ENCODE data around the gene MYT1. TPM values are rescaled to one million over a fixed set of nuclear protein-coding genes. Genes with fewer than 3 reads are reported as not detected.

MYT1 gene
- polyA plus RNA-seq, 1 experiment: not detected

DNA sequence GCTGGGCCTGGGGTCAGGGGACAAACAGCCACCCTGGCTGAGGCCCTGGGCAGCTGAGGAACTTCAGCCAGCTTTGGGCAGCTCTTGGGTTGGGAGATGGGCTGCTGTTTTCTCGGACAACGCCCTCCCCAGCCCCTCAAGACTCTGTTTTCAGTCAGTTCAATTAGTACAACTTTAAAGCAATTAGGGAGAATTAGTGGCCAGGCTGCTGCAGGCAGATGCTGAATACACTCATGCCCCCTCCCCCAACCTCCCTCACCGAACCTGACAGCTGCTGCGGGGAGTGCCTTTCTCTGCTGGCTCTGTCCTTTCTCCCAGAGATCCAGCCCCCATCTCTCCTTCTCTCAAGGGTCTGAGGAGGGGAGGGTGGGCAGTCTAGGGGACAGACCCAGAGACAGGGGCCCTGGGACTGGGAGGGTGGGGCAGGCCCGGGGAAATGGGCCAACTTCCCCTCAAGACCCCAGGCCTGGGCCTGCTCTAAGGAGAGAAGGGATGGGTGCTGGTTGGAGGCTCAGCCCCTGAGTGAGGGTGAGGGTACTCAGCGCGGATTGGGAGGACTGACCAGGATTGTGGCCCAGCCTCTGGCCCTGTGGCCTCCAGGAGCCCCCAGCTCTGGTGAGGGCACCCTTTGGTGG is 17.8 kb upstream of the MYT1 start:
- TF ChIP-seq, protein P1, sequence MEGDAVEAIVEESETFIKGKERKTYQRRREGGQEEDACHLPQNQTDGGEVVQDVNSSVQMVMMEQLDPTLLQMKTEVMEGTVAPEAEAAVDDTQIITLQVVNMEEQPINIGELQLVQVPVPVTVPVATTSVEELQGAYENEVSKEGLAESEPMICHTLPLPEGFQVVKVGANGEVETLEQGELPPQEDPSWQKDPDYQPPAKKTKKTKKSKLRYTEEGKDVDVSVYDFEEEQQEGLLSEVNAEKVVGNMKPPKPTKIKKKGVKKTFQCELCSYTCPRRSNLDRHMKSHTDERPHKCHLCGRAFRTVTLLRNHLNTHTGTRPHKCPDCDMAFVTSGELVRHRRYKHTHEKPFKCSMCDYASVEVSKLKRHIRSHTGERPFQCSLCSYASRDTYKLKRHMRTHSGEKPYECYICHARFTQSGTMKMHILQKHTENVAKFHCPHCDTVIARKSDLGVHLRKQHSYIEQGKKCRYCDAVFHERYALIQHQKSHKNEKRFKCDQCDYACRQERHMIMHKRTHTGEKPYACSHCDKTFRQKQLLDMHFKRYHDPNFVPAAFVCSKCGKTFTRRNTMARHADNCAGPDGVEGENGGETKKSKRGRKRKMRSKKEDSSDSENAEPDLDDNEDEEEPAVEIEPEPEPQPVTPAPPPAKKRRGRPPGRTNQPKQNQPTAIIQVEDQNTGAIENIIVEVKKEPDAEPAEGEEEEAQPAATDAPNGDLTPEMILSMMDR (IDR thresholded peaks at IDR 0.05; ENCODE audit: insufficient read depth, low read depth, low read length): no peak
- H3K36me3 ChIP-seq (ENCODE audit: control insufficient read depth, insufficient read depth, low read length): no peaks in the 10 kb centered on the region
- ChIA-PET POLR2A (no interaction called here), CTCF (interaction anchor here (1.4 kb wide), 1 partner anchor 25 kb away, joined by 3 read pairs; no protein-coding TSS in a partner anchor)
- peaks cover 3% of the 10 kb centered on the region for H3K27me3 ChIP-seq (ENCODE audit: control insufficient read depth, insufficient read depth, low read length)
- no peak overlapping the region for H3K4me3 ChIP-seq (ENCODE audit: low read depth, low read length)
- DNase-seq (ENCODE audit: low read depth): no peak

DNA sequence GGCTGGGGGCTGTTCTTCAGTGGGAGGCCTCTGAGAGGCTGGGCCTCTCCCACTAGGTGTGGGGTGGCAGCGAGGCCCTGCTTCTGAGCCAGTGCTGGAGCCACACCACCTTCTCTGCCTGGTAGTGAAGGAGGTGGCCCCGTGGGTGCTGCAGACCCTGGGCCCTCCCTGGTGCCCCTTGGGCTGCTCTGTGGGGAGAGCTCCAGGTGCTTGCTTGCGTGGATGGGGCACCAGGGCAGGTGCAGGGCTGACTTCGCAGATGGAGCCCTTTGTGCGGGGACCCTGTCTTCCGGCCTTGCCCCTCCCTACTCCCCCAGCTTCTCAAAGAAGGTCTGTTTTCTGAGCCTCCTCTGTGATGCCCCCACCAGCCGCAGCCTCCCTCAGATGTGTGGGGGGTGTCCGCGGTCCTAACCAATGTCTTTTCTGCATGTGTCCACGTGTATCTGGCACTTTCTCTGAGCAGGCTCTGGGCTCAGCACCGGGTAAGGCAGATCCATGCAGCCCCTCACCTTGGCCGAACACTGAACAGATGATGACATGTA is 17.2 kb upstream of the MYT1 start:
- Histone ChIP-seq H3K36me3 (ENCODE audit: control insufficient read depth, insufficient read depth, low read length) (no peaks in the 10 kb centered on the region), H3K27me3 (ENCODE audit: control insufficient read depth, insufficient read depth, low read length) (peaks cover 3% of the 10 kb centered on the region), H3K4me3 (ENCODE audit: low read depth, low read length) (no peak overlapping the region)
- DNase-seq (ENCODE audit: low read depth): no peak
- TF ChIP-seq, protein P1 (IDR thresholded peaks at IDR 0.05; ENCODE audit: insufficient read depth, low read depth, low read length): no peak
- ChIA-PET CTCF (interaction anchor here (1.4 kb wide), 1 partner anchor 26 kb away, joined by 3 read pairs; no protein-coding TSS in a partner anchor), POLR2A (no interaction called here)

DNA sequence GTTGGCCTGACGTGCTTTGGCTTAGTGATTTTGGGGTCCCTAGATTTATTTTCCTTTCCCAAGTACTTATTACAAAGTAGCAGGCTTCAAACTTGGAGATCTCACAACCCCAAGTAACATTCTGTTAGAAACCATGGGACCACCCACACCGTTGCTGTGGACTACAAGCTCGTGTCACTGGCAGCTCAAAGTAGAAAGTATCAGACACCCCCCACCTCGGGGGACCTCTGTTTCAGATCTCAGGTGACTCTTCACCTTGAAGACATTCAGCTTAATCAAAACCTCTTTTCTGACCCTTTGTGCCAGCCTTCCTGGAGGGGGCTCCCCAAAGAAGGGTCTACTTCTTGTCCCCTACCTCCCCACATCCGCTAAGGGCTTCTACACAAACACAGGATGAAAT is 15.7 kb upstream of the MYT1 start:
- CTCF ChIA-PET: no interaction called here
- Histone ChIP-seq H3K27me3 (ENCODE audit: control insufficient read depth, insufficient read depth, low read length) (peaks cover 3% of the 10 kb centered on the region; the same call in 1 of the 2 replicates), H3K4me3 (ENCODE audit: low read depth, low read length) (no peak overlapping the region), H3K36me3 (ENCODE audit: control insufficient read depth, insufficient read depth, low read length) (no peaks in the 10 kb centered on the region)
- DNase-seq (ENCODE audit: low read depth): no peak
- TF ChIP-seq, protein P1 (IDR thresholded peaks at IDR 0.05; ENCODE audit: insufficient read depth, low read depth, low read length): no peak
- POLR2A ChIA-PET: no interaction called here

DNA sequence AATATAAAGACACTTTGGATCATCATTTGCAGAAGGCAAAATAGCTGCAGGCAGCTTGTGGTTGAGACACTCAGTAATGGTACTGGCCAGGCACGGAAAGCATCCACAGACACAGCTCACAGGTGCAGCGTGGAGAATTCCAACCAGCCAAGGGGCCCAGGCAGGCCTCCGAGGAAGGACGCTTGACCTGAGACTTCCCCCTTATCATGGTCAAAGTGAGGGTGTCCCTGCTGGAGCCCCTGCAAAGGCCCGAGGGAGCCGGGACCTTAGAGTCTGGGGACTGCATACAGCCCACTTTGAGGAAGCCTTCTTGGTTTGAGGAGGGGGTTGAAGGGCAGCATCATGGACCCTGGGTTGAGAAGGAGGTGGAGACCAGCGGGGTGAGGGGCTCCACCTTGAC is 15.1 kb upstream of the MYT1 start:
- POLR2A ChIA-PET: no interaction called here

DNA sequence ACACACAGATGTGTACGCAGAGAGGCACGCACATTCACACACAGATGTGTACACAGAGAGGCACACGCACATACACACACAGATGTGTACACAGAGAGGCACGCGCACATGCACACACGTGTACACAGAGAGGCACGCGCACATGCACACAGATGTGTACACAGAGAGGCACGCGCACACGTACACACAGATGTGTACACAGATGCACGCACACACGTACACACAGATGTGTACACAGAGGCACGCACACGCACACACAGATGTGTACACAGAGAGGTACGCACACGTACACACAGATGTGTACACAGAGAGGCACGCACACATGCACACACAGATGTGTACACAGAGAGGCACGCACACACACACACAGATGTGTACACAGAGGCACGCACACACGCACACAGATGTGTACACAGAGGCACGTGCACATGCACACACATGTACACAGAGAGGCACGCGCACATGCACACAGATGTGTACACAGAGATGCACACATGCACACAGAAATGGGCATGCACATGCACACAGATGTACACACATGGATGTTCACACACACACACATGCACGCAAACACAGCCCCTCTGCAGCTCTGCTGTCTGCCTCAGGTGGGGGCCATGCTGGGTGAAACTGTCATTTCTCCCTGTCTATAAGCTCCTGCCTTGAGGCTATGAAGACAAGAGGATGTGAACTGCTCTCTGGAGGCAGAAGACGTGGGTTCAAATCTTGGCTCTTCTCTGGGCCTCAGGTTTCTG is 14.3 kb upstream of the MYT1 start:
- CTCF ChIA-PET: no interaction called here
- POLR2A ChIA-PET: no interaction called here
- TF ChIP-seq, protein P1 (IDR thresholded peaks at IDR 0.05; ENCODE audit: insufficient read depth, low read depth, low read length): no peak
- Histone ChIP-seq H3K4me3 (ENCODE audit: low read depth, low read length) (no peak overlapping the region), H3K36me3 (ENCODE audit: control insufficient read depth, insufficient read depth, low read length) (no peaks in the 10 kb centered on the region), H3K27me3 (ENCODE audit: control insufficient read depth, insufficient read depth, low read length) (peaks cover 3% of the 10 kb centered on the region; the same call in 1 of the 2 replicates)
- no peak for DNase-seq (ENCODE audit: low read depth)

More for the DNA sequence above, 15.1 kb upstream of the MYT1 start:
- DNase-seq (ENCODE audit: low read depth): no peak
- CTCF ChIA-PET: no interaction called here
- Histone ChIP-seq H3K4me3 (ENCODE audit: low read depth, low read length) (no peak overlapping the region), H3K36me3 (ENCODE audit: control insufficient read depth, insufficient read depth, low read length) (no peaks in the 10 kb centered on the region), H3K27me3 (ENCODE audit: control insufficient read depth, insufficient read depth, low read length) (peaks cover 3% of the 10 kb centered on the region; the same call in 1 of the 2 replicates)
- TF ChIP-seq, protein P1 (IDR thresholded peaks at IDR 0.05; ENCODE audit: insufficient read depth, low read depth, low read length): no peak
